Colon (tissue), 2 donors: Measurements from ENCODE around the gene HLA-A.
"Not testable (repeated sequence)": the region's sequence is repeated elsewhere in the genome, so short reads cannot be mapped to it uniquely, and the experiment has no call there.

Experiments used
- FAIRE-seq: peaks from 2 replicates; lab custom pipeline; 2012; peaks lifted over from hg19 to GRCh38; lab: Jason Lieb, UNC
- donor health status: control.
- donor health status: control.

HLA-A gene

DNA sequence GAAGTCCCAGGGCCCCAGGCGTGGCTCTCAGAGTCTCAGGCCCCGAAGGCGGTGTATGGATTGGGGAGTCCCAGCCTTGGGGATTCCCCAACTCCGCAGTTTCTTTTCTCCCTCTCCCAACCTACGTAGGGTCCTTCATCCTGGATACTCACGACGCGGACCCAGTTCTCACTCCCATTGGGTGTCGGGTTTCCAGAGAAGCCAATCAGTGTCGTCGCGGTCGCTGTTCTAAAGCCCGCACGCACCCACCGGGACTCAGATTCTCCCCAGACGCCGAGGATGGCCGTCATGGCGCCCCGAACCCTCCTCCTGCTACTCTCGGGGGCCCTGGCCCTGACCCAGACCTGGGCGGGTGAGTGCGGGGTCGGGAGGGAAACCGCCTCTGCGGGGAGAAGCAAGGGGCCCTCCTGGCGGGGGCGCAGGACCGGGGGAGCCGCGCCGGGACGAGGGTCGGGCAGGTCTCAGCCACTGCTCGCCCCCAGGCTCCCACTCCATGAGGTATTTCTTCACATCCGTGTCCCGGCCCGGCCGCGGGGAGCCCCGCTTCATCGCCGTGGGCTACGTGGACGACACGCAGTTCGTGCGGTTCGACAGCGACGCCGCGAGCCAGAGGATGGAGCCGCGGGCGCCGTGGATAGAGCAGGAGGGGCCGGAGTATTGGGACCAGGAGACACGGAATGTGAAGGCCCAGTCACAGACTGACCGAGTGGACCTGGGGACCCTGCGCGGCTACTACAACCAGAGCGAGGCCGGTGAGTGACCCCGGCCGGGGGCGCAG is at the start of gene HLA-A:
TSS of gene HLA-A (plus strand) at position 258 of the 778 bp plus-strand sequence. CDS start at position 280, 22 bp downstream.
- no peak for FAIRE-seq

DNA sequence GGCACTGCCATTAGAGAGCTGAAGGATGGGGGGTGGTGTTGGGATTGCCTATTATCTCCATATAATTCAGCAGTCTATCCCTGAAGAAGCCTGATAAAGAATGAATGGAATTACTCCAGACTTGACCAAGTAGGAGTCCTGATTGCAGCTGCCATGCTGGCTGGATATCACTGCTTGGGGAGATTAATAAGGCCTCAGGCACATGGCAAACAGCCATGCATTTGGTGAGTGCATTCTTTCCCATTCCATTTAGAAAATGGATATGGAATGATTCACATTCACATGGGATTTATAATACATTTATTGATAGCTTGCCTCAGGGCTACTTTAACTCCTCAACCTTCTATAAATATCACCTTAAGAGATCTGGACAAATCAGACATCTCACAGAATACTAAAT is 49.6 kb upstream of the HLA-A start:
- no peak for FAIRE-seq

DNA sequence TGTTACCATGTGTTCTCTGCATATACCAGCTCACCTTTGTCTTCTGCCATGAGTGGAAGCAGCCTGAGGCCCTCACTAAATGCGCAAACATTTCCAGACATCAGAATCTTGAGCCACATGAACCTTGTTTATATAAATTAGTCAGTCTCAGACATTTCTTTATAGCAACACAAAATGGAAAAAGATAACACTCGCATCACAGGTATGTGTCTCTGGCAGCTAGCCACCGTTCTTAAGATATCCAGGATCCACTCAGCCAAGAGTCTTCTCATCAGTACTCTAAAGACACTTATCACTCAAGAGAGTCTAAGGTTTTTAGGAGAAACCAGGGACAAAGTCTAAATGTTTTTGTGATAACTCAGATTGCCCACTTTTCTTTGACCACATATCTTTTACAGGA is 43.1 kb upstream of the HLA-A start:
- no peak for FAIRE-seq

DNA sequence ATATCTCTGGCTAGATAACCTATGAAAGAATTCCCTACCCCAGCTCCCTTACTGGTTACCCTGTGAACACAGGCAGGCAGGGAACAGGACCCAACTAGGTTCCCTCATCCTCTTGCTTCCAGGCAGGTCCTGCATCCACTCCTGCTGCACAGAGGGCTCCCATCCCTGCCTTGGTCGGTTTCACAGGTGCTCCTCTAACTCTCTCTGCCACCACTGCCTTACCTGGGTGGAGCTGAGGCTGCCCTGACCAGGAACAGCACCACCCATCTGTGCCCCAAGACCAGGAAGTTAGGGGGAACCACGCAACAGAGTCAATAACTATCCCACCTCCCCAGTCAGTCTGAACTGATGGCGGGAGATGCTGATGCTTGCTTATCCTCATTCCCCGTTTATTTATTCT is 37.0 kb upstream of the HLA-A start:
- FAIRE-seq = no peak

DNA sequence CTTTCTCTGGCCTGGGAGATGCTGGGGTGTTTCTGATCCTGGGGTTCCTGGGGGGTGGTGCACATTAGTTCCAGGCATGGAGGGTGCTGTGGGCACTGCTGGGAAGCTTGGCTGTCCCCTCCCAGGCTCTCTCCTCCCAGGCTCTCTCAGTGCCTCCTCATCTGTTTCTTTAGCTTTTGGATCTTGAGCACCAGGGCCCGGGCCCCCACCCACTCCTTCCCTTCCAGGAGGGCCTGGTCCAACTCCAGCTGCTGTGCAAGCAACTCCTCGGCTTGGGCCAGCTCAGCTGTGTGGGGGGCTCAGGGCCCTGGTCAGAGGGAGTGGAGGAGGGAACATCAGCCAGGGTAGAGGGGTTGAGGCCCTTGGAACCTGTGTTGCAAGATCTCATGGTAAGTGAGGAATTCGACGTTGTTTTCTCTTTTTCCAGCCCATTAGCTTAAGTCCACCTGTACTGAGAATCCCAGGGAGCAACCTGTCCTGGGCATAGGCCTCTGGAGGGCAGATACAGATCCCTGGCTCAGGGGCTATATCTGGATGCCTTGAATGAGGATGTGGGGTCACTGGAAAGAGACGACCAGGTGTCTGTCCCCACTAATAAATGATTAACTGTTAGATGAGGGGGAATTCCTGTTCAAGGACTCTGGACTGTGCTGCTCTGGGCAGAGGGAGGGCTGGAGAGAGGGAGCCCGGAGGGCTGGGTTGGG is 34.5 kb upstream of the HLA-A start:
- no peak for FAIRE-seq

DNA sequence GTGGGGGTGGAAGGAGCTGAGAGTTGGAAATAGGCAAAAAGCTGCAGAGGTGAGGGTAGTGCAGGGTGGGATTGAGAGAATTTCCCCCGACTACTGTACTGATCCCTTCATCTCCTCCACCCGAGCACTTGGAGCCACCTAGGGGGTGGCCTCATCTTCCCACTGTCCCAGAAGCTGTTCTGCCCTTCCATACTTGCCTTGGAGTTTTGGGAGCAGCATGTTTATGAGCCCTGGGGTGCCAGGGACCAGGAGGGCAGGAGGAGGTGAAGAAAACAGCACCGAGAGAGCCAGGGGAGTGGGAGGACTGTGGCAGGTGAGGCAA is 34.0 kb upstream of the HLA-A start:
- no peak for FAIRE-seq

DNA sequence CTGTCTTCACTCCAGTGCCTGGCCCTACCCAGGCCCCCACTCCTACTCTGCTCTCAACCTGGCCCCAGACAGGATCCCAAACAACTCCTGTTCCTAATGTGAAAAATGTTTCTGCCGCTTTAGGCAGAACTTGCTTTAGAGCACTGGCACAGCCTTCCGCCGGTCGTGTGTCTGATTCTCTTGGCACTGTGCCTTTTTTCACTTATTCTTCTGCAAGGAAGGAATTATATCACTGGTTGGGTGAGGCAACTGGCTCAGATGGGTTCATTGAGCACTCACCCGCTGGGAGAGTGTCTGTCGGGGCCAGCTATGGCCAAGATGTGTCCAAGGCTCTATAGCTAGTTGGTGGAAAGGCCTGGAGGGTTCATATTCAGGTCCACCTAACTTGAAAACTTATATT is 33.6 kb upstream of the HLA-A start:
- no peak for FAIRE-seq

DNA sequence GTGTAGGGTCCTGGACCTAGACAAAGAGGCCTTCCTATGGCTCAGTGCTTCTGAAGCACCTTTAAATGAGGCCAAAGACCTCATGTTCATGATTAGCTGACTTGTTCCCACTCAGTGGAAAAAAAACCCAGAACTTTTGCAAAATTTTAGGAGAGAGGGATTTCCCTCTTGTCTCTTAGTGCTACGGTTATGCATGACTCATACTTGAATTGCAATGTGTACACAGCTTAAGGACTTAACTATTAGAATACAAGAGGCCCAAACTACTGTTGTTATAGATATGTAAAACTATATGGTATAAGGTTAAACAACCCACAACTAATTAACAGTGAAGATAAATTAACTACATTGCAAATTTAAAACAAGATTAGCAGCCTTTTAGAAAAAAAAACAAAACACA is 32.3 kb upstream of the HLA-A start:
- no peak for FAIRE-seq

DNA sequence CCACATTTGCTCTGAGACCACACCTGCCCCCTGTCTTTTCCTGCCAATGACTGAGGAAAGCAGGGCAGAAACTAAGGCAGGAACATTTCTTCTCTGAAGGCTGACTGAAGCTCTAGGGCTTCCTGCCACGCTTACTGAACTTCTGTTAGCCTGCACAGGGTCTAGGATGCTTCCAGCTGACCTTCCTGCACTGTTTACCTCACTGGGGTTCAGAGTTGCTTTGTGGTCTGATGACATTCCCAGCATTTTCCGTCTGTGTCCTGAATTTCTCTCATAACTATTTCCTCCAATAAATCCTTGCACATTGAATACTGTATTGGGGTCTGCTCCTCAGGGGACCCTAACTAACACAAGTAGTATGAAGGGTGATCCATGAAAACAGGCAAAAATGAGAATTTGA is 29.5 kb upstream of the HLA-A start:
- no peak for FAIRE-seq

DNA sequence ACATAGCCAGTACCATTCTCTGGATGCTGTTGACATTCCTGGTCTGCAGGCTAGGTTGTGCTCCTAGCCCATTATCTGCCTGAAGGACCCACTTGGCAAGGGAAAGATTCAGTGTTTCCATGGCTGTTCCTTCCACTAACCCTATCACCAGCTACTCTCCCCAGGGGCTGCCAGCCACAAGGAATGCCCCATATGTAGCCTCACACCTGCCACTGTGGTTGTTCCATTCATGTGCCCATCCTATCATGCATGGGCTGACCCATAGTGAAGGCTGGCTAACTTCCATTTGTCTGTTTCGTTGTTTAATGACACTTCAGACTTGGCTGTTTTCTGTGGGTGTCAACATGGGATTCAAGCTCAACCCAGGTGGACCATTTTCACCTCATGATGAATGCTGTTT is 25.6 kb upstream of the HLA-A start:
- no peak for FAIRE-seq

DNA sequence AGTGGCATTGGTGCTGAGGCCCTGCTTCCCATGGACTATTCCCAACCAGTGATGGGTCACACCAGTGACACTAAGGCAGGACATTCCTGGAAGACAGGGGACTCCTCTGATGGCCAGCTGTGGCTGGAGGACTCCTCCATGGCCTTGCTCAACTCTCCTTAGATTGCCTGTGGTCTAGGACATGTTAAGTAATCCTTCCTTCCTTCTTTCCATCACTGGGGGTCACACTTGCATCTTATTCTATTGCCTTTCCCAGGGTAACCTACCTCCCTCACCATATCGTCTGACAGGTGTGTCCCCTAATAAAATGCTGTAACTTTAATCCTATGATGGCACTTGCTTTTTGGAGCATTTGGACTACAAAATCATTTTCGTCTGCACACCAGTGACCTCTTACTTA is 24.5 kb upstream of the HLA-A start:
- no peak for FAIRE-seq

DNA sequence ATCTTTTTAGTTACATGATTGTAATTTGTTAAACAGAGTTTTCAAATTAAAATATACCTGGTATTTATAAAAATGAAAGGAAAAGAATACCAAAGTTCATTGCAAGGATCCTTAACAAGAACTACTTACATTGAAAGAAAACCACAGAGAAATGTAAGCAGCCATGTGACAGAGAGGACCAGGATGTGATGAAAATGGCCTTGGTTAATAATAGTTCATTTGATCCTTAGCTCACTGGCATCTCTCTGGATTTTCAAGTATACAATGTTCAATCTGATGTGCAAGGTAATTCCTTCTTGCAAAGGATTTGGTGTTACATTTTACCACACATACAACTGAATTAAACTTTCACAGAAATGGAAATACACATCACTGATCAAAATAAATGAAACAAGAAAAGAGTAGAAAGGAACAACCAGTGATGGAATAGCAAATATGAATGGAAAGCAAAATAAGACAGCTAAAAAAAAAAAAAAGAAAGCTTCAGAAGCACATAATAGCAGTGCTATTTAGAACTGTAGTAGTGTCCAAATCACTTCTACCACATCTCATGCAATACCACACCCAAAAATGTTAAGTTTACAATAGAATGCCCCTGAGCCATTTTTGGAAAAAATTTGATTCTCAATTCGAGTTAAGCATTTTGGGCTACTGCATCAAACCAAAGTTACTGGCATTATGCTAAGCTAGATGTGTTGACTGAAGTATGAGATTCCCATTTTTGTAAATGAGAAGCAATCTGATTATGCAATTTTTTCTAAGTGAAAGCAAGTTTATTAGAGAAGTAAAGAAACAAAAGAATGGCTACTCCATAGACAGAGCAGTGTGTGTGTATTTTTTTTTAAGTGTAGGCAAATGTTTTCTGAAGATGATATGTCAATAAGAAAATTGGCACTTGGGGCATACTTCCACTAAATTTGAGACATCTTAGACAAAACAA is 22.6 kb upstream of the HLA-A start:
- no peak for FAIRE-seq

DNA sequence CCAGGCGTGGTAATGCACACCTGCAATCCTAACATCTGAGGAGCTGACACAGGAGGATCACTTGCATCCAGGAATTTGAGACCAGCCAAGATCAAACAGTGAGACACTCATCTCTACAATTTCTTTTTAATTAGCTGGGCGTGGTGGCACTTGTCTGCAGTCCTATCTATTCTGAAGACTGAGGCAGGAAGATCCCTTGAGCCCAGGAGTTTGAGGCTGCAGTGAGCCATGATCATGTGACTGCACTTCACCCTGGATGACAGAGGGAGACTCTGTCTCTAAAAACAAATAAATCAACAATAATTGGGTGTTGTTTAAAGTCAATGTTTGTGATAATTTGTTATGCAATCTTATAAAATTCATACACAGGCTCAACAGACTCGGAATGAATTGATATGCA is 18.0 kb upstream of the HLA-A start:
- FAIRE-seq = no peak

DNA sequence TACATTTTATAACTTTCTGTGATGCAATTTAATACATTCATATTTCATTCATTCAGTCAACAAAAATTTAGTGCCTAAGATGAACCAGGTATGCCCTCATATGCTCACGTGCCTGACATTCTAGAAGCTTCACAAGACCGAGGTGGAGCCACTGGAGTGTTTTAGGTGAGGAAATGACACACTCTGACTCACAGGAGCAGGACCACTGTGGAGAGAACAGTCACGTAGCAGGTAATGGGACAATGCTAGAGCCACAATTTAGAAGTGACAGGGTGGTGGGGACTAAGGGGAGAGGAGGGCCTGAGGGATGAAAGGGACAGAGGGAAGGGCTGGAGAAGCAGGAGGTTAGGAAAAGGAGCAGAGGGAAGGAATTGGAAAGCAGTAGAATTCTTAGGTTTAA is 17.6 kb upstream of the HLA-A start:
- no peak for FAIRE-seq

DNA sequence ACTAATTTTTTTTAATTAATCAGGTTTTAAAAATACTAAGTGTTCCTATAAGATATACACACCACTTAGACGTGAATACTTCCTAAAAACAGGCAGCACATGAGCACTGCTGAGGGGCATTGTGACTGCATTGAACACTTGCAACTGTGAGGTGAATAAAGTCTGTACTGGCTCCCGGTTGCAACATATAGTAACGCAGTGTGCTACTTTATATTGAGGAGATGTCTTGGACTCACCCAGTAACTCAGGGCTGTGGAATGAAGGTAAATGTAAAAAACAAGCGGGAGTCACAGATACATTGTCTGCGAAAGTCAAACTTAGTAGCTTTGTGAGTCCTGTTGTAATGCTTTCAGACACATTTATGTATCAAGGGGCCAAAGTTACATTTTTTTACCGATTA is 17.0 kb upstream of the HLA-A start:
- no peak for FAIRE-seq

DNA sequence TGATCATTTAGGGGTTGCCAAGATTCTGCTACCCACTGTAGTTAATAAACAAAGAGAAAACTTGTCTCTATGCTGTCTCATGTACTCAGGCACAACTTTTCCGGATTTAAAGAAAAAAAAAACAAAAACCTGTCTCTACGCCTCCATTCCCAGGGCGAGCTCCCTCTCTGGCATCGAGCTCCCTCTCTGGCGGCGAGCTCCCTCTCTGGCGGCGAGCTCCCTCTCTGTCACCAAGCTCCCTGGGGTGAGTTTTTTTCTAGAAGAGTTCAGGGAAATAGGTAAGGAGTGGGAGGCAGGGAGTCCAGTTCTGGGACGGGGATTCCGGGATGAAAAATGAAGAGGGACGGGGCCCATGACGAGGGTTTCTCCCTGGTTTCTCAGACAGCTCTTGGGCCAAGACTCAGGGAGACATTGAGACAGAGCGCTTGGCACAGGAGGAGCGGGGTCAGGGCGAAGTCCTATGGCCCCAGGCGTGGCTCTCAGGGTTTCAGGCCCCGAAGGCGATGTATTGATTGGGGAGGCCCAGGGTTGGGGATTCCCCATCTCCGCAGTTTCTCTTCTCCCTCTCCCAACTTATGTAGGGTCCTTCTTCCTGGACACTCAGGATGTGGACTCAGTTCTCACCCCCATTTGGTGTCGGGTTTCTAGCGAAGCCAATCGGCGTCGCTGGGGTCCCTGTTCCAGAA is 16.5 kb upstream of the HLA-A start:
- no peak for FAIRE-seq

DNA sequence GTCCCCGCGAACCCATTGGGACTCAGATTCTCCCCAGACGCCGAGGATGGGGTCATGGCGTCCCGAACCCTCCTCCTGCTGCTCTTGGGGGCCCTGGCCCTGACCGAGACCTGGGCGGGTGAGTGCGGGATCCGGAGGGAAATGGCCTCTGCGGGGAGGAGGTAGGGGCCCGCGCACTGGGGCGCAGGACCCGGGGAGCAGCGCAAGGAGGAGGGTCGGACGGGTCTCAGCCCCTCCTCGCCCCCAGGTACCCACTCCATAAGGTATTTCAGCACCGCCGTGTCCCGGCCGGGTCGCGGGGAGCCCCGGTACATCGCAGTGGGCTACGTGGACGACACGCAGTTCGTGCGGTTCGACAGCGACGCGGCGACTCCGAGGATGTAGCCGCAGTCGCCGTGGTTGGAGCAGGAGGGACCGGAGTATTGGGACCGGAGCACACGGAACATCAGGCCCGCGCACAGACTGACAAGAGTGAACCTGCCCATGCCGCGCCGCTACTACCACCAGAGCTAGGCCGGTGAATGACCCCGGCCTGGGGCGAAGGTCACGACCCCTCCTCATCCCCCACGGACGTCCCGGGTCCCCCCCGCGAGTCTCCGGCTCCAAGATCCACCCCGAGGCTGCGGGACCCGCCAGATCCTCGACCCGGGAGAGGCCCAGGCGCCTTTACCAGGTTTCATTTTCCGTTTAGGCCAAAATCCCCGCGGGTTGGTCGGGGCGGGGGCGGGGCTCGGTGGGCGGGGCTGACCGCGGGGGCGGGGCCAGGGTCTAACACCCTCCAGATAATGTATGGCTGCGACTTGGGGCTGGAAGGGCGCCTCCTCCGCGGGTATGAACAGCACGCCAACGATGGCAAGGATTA is 15.7 kb upstream of the HLA-A start:
- FAIRE-seq = no peak

DNA sequence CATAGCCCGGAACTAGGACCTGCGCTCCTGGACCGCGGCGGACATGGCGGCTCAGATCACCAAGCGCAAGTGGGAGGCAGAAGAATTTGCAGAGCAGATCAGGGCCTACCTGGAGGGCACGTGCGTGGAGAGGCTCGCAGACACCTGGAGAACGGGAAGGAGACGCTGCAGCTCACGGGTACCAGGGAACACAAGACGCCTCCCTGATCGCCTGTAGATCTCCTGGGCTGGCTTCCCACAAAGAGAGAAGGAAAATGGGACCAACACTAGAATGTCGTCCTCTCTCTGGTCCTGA is 15.1 kb upstream of the HLA-A start:
- FAIRE-seq = no peak

DNA sequence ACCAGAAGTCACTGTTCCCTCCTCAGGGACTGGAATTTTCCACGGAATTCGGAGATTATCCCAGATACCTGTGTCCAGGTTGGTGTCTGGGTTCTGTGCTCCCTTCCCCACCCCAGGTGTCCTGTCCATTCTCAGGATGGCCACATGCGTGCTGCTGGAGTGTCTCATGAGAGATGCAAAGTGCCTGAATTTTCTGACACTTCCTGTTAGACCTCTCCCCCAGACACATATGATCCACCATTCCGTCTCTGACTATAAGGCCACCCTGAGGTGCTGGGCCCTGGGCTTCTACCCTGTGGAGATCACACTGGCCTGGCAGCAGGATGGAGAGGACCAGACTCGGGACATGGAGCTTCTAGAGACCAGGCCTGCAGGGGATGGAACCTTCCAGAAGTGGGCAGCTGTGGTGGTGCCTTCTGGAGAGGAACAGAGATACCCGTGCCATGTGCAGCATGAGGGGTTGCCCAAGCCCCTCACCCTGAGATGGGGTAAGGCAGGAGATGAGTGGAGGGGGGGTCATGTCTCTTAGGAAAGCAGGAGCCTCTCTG is 14.4 kb upstream of the HLA-A start:
- FAIRE-seq = no peak

DNA sequence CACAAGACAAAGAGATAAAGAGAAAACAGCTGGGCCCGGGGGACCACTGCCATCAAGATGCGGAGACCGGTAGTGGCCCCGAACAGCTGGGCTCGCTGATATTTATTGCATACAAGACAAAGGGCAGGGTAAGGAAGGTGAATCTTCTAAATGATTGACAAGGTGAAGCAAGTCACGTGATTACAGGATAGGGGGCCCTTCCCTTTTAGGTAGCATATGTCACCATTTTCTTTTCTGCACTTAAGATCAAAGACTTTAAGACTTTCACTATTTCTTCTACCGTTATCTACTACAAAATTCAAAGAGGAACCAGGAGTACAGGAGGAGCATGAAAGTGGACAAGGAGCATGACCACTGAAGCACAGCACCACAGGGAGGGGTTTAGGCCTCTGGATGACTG is 12.3 kb upstream of the HLA-A start:
- not testable (repeated sequence) for FAIRE-seq

DNA sequence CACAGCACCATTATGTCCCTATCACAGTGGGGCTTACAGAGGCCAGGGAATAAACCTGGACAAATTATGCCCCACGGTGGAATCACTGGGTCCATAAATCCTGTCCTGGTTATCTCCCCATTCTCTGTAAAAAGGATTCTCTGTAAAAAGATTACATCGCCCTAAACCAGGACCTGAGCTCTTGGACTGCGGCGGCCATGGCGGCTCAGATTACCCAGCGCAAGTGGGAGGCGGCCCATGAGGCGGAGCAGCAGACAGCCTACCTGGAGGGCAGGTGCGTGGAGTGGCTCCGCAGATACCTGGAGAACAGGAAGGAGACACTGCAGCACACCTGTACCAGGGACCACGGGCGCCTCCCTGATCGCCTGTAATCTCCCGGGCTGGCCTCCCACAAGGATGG is 8.4 kb upstream of the HLA-A start:
- FAIRE-seq = no peak
